Activated CD4-positive, alpha-beta memory T cell treated with anti-CD3 and anti-CD28 coated beads, Interleukin-2, amount 10 ng/mL, durations not matched to agents 7 days and 5 days (primary cell): ENCODE data around the gene FREM1. TPM values are rescaled to one million over a fixed set of nuclear protein-coding genes. Genes with fewer than 3 reads are reported as not detected.

Experiments used
- CTCF ChIA-PET: fragments of 350-600 bp; sonication (Branson Sonifier 250); formaldehyde crosslinking; loops from one replicate; lab custom pipeline; 2021; ENCODE audit warnings: antibody characterized with exemption, inconsistent platforms; lab: Charles Lee
- POLR2A ChIA-PET: fragments of 350-600 bp; sonication (Branson Sonifier 250); formaldehyde crosslinking; loops from one replicate; lab custom pipeline; 2021; ENCODE audit warnings: antibody characterized with exemption; lab: Charles Lee
- DNase-seq: peaks from one replicate; pipeline ENCODE4 v3.0.0-alpha.2; 2020
- H3K27ac Mint-ChIP-seq: one replicate; pipeline ENCODE4 v1.8.0; 2021; ENCODE audit warnings: mild to moderate bottlenecking, mixed read lengths
- H3K27me3 Mint-ChIP-seq: one replicate; pipeline ENCODE4 v1.8.0; 2021; ENCODE audit warnings: mixed read lengths
- H3K36me3 Mint-ChIP-seq: one replicate; pipeline ENCODE4 v1.8.0; 2021; ENCODE audit warnings: low read depth, mixed read lengths
- H3K4me1 Mint-ChIP-seq: one replicate; pipeline ENCODE4 v1.8.0; 2021; ENCODE audit warnings: mixed read lengths
- H3K4me3 Mint-ChIP-seq: one replicate; pipeline ENCODE4 v1.8.0; 2021; ENCODE audit warnings: mild to moderate bottlenecking, mixed read lengths
- H3K9me3 Mint-ChIP-seq: one replicate; pipeline ENCODE4 v1.8.0; 2021; ENCODE audit warnings: mixed read lengths
- total RNA-seq, 2 experiments: library from RNA; stranded (reverse); gene quantifications; one replicate each; pipeline ENCODE4 v1.2.3, GENCODE V29; 2021

The FREM1 gene
- total RNA-seq, 2 experiments from 2014 or later = not detected

- Mint-ChIP-seq H3K27ac (no peak overlapping the region), H3K9me3 (no peaks in the 10 kb centered on the region), H3K4me3 (no peak overlapping the region), H3K27me3 (peaks cover 5% of the 10 kb centered on the region), H3K36me3 (no peaks in the 10 kb centered on the region), H3K4me1 (no peaks in the 10 kb centered on the region)
- POLR2A ChIA-PET = no interaction called here
- DNase-seq = peak; percentile 60
- CTCF ChIA-PET = interaction anchor here (0.6 kb wide), 1 partner anchor 745 kb away, joined by 3 read pairs; no protein-coding TSS in a partner anchor
Measured at GRCh38 chr9:14846871-14847311, 63.3 kb downstream of the FREM1 start.

GRCh38 chr9:14843163-14843562, 67.1 kb downstream of the FREM1 start:
- H3K4me3 Mint-ChIP-seq = no peak overlapping the region
- no peak overlapping the region for H3K27ac Mint-ChIP-seq
- H3K36me3 Mint-ChIP-seq = no peaks in the 10 kb centered on the region
- ChIA-PET CTCF (no interaction called here), POLR2A (no interaction called here)
- H3K27me3 Mint-ChIP-seq = peaks cover 4% of the 10 kb centered on the region
- no peaks in the 10 kb centered on the region for H3K4me1 Mint-ChIP-seq
- no peak for DNase-seq
- H3K9me3 Mint-ChIP-seq = no peaks in the 10 kb centered on the region

- CTCF ChIA-PET = no interaction called here
Measured at GRCh38 chr9:14842269-14842668, 68.0 kb downstream of the FREM1 start.

GRCh38 chr9:14838701-14839100, 71.5 kb downstream of the FREM1 start:
- H3K9me3 Mint-ChIP-seq = no peaks in the 10 kb centered on the region
- no peaks in the 10 kb centered on the region for H3K4me1 Mint-ChIP-seq
- DNase-seq = no peak
- CTCF ChIA-PET = no interaction called here
- POLR2A ChIA-PET = no interaction called here
- H3K27ac Mint-ChIP-seq = no peak overlapping the region
- H3K4me3 Mint-ChIP-seq = no peak overlapping the region
- no peaks in the 10 kb centered on the region for H3K36me3 Mint-ChIP-seq
- H3K27me3 Mint-ChIP-seq = peaks cover 4% of the 10 kb centered on the region

More at GRCh38 chr9:14842269-14842668, 68.0 kb downstream of the FREM1 start:
- no peaks in the 10 kb centered on the region for H3K4me1 Mint-ChIP-seq
- H3K9me3 Mint-ChIP-seq = no peaks in the 10 kb centered on the region
- DNase-seq = no peak
- H3K4me3 Mint-ChIP-seq = no peak overlapping the region
- H3K36me3 Mint-ChIP-seq = no peaks in the 10 kb centered on the region
- peaks cover 4% of the 10 kb centered on the region for H3K27me3 Mint-ChIP-seq
- POLR2A ChIA-PET = no interaction called here
- H3K27ac Mint-ChIP-seq = no peak overlapping the region

- ChIA-PET POLR2A (no interaction called here), CTCF (no interaction called here)
- peaks cover 4% of the 10 kb centered on the region for H3K27me3 Mint-ChIP-seq
- no peak for DNase-seq
- H3K36me3 Mint-ChIP-seq = no peaks in the 10 kb centered on the region
- no peak overlapping the region for H3K4me3 Mint-ChIP-seq
- no peaks in the 10 kb centered on the region for H3K4me1 Mint-ChIP-seq
- H3K9me3 Mint-ChIP-seq = no peaks in the 10 kb centered on the region
- H3K27ac Mint-ChIP-seq = no peak overlapping the region
Measured at GRCh38 chr9:14836885-14837284, 73.3 kb downstream of the FREM1 start.

- POLR2A ChIA-PET = no interaction called here
Measured at GRCh38 chr9:14831661-14832060, 78.6 kb downstream of the FREM1 start.

GRCh38 chr9:14831074-14831473, 79.2 kb downstream of the FREM1 start:
- no peaks in the 10 kb centered on the region for H3K36me3 Mint-ChIP-seq
- CTCF ChIA-PET = no interaction called here
- no peaks in the 10 kb centered on the region for H3K27me3 Mint-ChIP-seq
- no peaks in the 10 kb centered on the region for H3K9me3 Mint-ChIP-seq
- POLR2A ChIA-PET = no interaction called here
- H3K27ac Mint-ChIP-seq = no peak overlapping the region
- no peak overlapping the region for H3K4me3 Mint-ChIP-seq
- DNase-seq = no peak
- no peaks in the 10 kb centered on the region for H3K4me1 Mint-ChIP-seq

More at GRCh38 chr9:14831661-14832060, 78.6 kb downstream of the FREM1 start:
- no peaks in the 10 kb centered on the region for H3K9me3 Mint-ChIP-seq
- no peak overlapping the region for H3K4me3 Mint-ChIP-seq
- no peaks in the 10 kb centered on the region for H3K36me3 Mint-ChIP-seq
- CTCF ChIA-PET = no interaction called here
- no peaks in the 10 kb centered on the region for H3K4me1 Mint-ChIP-seq
- H3K27me3 Mint-ChIP-seq = no peaks in the 10 kb centered on the region
- no peak overlapping the region for H3K27ac Mint-ChIP-seq
- no peak for DNase-seq

- ChIA-PET CTCF (no interaction called here), POLR2A (no interaction called here)
- H3K4me1 Mint-ChIP-seq = no peaks in the 10 kb centered on the region
- H3K4me3 Mint-ChIP-seq = no peak overlapping the region
- H3K27me3 Mint-ChIP-seq = no peaks in the 10 kb centered on the region
- no peak for DNase-seq
- H3K9me3 Mint-ChIP-seq = no peaks in the 10 kb centered on the region
- H3K36me3 Mint-ChIP-seq = no peaks in the 10 kb centered on the region
- no peak overlapping the region for H3K27ac Mint-ChIP-seq
Measured at GRCh38 chr9:14830057-14830456, 80.2 kb downstream of the FREM1 start.

- H3K4me1 Mint-ChIP-seq = no peaks in the 10 kb centered on the region
- H3K27me3 Mint-ChIP-seq = no peaks in the 10 kb centered on the region
- no peaks in the 10 kb centered on the region for H3K9me3 Mint-ChIP-seq
- CTCF ChIA-PET = no interaction called here
- no peak for DNase-seq
- H3K36me3 Mint-ChIP-seq = no peaks in the 10 kb centered on the region
- POLR2A ChIA-PET = no interaction called here
- H3K27ac Mint-ChIP-seq = no peak overlapping the region
- no peak overlapping the region for H3K4me3 Mint-ChIP-seq
Measured at GRCh38 chr9:14829204-14829603, 81.0 kb downstream of the FREM1 start.

- Mint-ChIP-seq H3K4me3 (no peak overlapping the region), H3K27ac (no peak overlapping the region), H3K4me1 (no peaks in the 10 kb centered on the region), H3K9me3 (no peaks in the 10 kb centered on the region), H3K27me3 (no peaks in the 10 kb centered on the region), H3K36me3 (no peaks in the 10 kb centered on the region)
- ChIA-PET CTCF (no interaction called here), POLR2A (no interaction called here)
- no peak for DNase-seq
Measured at GRCh38 chr9:14827805-14828204, 82.4 kb downstream of the FREM1 start.

- H3K4me3 Mint-ChIP-seq = no peak overlapping the region
- CTCF ChIA-PET = no interaction called here
Measured at GRCh38 chr9:14824481-14824880, 85.7 kb downstream of the FREM1 start.

GRCh38 chr9:14823800-14824199, 86.4 kb downstream of the FREM1 start:
- ChIA-PET CTCF (no interaction called here), POLR2A (no interaction called here)
- no peaks in the 10 kb centered on the region for H3K27me3 Mint-ChIP-seq
- no peak overlapping the region for H3K4me3 Mint-ChIP-seq
- H3K9me3 Mint-ChIP-seq = no peaks in the 10 kb centered on the region
- DNase-seq = no peak
- H3K27ac Mint-ChIP-seq = no peak overlapping the region
- no peaks in the 10 kb centered on the region for H3K36me3 Mint-ChIP-seq
- no peaks in the 10 kb centered on the region for H3K4me1 Mint-ChIP-seq

More at GRCh38 chr9:14824481-14824880, 85.7 kb downstream of the FREM1 start:
- DNase-seq = no peak
- no peaks in the 10 kb centered on the region for H3K36me3 Mint-ChIP-seq
- H3K27me3 Mint-ChIP-seq = no peaks in the 10 kb centered on the region
- POLR2A ChIA-PET = no interaction called here
- no peak overlapping the region for H3K27ac Mint-ChIP-seq
- H3K9me3 Mint-ChIP-seq = no peaks in the 10 kb centered on the region
- no peaks in the 10 kb centered on the region for H3K4me1 Mint-ChIP-seq

GRCh38 chr9:14822666-14823065, 87.6 kb downstream of the FREM1 start:
- H3K36me3 Mint-ChIP-seq = no peaks in the 10 kb centered on the region
- no peaks in the 10 kb centered on the region for H3K27me3 Mint-ChIP-seq
- H3K27ac Mint-ChIP-seq = no peak overlapping the region
- H3K9me3 Mint-ChIP-seq = no peaks in the 10 kb centered on the region
- no peak overlapping the region for H3K4me3 Mint-ChIP-seq
- ChIA-PET CTCF (no interaction called here), POLR2A (no interaction called here)
- no peak for DNase-seq
- H3K4me1 Mint-ChIP-seq = no peaks in the 10 kb centered on the region

GRCh38 chr9:14819183-14819582, 91.0 kb downstream of the FREM1 start:
- Mint-ChIP-seq H3K27ac (no peak overlapping the region), H3K36me3 (no peaks in the 10 kb centered on the region), H3K4me1 (no peaks in the 10 kb centered on the region), H3K4me3 (no peak overlapping the region), H3K9me3 (no peaks in the 10 kb centered on the region), H3K27me3 (no peaks in the 10 kb centered on the region)
- no peak for DNase-seq
- ChIA-PET CTCF (no interaction called here), POLR2A (no interaction called here)
